HG02588 (cell line): ENCODE data around the gene ZFYVE1.
A peak's percentile ranks its signal among the peaks of the same experiment; 100 is the strongest.
"Not testable (repeated sequence)": the region's sequence is repeated elsewhere in the genome, so short reads cannot be mapped to it uniquely, and the experiment has no call there.

Experiments
- ATAC-seq: cut with Tn5 transposase; IDR thresholded peaks from one replicate; pipeline ENCODE4 v1.9.1; 2021; ENCODE audit warnings: mild to moderate bottlenecking, moderate library complexity; ENCODE audit not compliant: unreplicated experiment

ZFYVE1 gene, protein sequence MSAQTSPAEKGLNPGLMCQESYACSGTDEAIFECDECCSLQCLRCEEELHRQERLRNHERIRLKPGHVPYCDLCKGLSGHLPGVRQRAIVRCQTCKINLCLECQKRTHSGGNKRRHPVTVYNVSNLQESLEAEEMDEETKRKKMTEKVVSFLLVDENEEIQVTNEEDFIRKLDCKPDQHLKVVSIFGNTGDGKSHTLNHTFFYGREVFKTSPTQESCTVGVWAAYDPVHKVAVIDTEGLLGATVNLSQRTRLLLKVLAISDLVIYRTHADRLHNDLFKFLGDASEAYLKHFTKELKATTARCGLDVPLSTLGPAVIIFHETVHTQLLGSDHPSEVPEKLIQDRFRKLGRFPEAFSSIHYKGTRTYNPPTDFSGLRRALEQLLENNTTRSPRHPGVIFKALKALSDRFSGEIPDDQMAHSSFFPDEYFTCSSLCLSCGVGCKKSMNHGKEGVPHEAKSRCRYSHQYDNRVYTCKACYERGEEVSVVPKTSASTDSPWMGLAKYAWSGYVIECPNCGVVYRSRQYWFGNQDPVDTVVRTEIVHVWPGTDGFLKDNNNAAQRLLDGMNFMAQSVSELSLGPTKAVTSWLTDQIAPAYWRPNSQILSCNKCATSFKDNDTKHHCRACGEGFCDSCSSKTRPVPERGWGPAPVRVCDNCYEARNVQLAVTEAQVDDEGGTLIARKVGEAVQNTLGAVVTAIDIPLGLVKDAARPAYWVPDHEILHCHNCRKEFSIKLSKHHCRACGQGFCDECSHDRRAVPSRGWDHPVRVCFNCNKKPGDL

DNA sequence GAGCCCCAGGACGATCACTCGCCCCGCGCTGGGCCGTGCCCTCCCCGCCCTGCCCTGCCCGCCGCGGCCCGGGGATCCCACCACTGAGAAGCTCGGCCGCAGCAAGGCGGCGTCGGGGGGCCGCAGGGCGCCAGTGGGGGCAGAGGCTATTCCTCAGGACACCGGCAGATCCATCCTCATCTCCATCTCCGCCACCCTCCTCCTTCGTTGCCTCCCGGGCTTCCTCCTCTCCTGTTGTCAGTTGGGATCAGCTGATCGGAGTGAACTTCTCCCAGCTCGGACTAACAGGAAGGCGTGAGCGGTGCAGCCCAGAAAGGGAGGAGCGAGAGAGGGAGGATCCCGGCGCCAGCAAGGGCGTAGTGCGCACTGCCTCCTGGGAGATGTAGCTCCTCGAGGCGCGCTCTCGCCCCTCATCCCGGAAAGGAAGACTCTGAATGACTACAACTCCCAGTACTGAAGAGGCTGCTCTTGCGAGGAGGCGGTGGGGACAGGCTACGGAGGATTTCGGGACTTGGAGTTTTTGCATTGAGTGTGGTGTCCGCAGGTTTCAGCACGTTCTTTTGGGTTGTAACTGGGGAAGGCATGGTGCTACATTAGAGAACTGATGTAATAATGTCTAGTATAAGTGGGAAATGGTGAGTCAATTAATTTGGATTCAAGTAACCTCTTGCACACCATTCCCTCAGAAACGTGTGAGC is at the start of gene ZFYVE1:
TSS of gene ZFYVE1 (minus strand) at position 262 of the 698 bp plus-strand sequence. CDS start 2,598 bp downstream, outside the sequence.
- ATAC-seq: peak; percentile 96

DNA sequence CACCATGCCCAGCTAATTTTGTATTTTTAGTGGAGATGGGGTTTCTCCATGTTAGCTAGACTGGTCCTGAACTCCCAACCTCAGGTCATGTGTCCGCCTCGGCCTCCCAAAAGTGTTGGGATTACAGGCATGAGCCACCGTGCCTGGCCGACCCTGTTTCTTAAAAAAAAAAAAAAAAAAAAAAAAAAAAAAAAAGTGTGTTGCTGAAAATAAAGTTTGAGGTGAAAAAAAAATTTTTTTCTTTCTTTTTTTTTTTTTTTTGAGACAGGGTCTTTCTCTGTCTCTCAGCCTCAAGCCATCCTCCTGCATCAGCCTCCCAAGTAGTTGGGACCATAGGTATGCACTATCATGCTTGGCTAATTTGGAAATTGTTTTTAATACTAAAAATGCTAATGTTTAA is 42.7 kb upstream of the ZFYVE1 start:
- no peak for ATAC-seq

GRCh38 chr14:73058922-73059673 is 32.2 kb upstream of the ZFYVE1 start:
- peak; percentile 4 for ATAC-seq

DNA sequence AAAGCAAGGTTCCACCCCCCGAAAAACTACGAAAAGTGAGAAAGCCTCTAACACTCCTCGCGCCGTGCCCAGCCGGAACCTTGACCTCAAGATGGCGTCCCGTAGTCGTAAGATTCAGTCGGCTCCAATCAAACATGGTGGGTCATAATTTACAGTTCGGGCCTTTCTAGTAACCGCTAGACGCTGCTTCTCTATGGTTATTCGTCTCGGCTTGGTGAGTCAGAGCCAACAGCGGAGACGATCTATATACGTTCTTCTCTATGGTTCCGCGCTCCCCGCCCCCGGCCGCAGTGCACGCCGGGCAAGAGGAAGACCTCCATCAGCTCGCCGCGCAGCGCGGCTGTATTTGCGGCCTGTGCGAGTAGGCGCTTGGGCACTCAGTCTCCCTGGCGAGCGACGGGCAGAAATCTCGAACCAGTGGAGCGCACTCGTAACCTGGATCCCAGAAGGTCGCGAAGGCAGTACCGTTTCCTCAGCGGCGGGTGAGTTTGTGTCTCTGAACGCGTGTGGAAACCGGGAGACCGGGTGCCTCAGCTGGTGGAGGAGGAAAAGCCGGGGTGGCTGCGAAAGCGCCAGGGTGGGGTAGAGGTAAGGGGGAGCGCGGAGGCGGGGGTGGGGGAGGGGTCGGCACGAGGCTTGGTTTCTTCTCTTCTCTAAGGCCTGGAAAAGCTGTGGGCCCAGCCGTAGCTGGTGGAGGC is 31.5 kb upstream of the ZFYVE1 start, which contains the start of gene RBM25:
TSS of gene RBM25 (plus strand) at position 311 of the 698 bp plus-strand sequence. CDS start 13,108 bp downstream, outside the sequence.
- ATAC-seq: peak; percentile 89

DNA sequence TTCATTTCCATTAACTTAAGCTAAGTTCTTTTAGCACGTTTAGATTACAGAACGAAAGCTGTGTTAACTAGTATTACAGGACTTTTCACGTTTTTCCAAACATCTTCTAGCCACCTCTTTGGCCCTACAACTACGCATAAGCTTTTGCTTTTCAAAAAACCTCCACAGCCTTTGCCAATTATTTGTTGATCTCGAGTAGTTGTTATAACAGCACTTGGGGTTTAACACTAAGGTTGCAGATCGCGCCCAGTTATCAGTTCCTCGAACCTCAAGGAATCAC is 31.0 kb upstream of the ZFYVE1 start:
- ATAC-seq: no peak

DNA sequence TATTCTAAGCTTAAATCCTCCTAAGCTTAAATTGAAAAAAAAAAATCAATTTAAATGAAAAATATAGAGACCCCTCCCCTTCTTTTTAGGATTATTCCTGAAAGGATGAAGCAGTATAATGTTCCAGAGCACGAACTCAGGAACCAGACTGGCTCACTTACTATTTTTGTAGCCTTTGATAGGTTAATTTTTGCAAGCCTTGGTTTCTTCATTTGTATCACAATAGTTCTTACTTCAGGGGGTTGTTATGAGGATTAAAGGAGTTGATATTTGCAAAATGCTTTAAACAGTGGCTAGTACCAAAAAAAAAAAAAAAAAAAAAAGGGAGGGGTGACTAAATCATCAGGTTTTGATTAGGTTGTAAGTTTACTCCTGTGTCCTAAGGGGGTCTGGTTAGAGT is 28.3 kb upstream of the ZFYVE1 start:
- ATAC-seq: no peak

DNA sequence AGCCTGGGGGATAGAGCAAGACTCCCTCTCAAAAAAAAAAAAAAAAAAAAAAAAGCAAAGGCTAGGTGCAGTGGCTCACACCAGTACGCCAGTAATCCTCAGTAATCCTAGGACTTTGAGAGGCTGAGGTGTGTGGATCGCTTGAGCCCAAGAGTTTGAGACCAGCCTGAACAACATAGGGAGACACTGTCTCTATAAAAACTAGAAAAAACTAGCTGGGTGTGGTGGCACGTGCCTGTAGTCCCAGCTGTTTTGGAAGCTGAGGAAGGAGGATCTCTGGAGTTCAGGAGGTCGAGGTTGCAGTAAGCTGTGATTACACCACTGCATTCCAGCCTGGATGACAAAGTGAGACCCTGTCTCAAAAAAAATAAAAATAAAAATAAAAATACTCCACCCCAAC is 22.5 kb upstream of the ZFYVE1 start:
- ATAC-seq: no peak

DNA sequence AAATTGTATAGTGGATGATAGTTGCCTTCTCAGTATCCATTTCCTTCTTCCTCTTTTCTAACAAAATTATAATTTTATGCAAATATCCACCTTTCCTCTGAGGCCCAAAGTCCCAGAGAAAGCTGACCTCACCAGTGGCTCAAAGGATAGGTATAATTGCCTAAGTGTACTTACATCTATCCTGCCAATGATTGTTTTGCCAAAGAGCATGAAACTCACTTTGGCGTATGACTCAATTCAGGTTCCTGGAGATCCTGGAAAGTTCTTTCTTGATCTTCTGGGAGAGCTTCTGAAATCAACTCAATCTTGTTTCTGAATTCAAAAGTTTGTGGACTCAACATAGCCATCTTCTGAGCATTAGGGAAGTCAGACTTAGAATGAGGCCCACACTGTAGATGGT is 20.9 kb upstream of the ZFYVE1 start:
- no peak for ATAC-seq

GRCh38 chr14:73036706-73037450 is 10.0 kb upstream of the ZFYVE1 start:
- not testable (repeated sequence) for ATAC-seq

DNA sequence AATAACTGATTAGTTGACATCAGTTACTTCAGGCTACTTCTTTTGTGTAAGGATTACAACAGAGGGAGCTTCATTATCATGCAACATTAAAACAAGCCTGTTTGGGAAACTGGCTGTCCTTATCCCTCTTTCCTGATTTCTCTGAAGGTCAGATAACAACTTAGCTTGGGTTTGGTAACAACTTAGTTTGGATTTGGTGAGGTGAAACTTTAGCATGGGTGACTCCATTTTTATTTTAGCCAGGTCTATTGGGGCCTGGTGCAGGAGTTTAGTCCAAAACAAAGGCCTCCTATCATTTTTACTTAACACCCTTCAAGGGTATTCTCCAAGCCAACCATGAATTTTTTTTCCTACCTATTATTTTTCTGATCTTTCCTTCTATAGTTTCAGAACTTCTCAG is 1.1 kb upstream of the ZFYVE1 start:
- no peak for ATAC-seq

DNA sequence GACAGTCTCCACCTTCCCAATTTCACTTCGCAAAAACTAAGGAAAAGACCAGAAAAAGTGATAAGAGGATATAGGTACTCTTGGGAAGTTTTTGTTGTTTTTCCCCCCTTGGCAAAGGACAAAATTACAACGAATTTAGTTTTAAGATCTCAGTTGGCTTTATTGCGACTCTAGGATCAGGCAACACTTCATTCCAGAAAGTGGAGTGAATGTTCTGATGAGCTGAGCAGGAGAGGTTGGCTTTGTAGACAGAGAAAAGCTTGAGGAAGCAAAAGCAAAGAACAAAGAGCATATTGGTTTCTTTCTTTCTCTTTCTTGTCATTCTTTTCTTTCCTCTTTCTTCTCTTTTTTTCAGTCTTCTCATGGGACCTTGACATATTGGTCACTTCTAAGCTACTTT is 640 bp upstream of the ZFYVE1 start:
- no peak for ATAC-seq

GRCh38 chr14:73026243-73026844 is 562 bp downstream of the ZFYVE1 start:
- ATAC-seq: no peak

DNA sequence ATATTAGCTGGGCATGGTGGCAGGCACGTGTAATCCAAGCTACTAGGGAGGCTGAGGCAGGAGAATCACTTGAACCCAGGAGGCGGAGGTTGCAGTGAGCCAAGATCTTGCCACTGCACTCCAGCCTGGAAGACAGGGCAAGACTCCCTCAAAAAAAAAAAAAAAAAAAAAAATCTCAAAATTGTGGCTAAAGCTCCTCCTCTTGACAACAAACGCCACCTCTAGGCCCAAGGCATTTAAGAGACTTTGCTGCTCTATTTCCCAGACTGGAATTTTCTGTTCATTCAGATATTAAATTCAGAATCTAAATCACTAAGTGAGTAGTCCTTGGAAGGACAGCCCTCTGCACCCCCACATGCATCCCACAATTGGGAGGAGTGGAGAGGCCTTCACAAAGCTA is 1.4 kb downstream of the ZFYVE1 start:
- ATAC-seq: no peak

GRCh38 chr14:73022051-73022450 is 4.9 kb downstream of the ZFYVE1 start:
- ATAC-seq: no peak

- ATAC-seq: not testable (repeated sequence)
Measured at GRCh38 chr14:73016011-73016410, 10.9 kb downstream of the ZFYVE1 start.

GRCh38 chr14:73015552-73015951 is 11.4 kb downstream of the ZFYVE1 start:
- ATAC-seq: not testable (repeated sequence)

DNA sequence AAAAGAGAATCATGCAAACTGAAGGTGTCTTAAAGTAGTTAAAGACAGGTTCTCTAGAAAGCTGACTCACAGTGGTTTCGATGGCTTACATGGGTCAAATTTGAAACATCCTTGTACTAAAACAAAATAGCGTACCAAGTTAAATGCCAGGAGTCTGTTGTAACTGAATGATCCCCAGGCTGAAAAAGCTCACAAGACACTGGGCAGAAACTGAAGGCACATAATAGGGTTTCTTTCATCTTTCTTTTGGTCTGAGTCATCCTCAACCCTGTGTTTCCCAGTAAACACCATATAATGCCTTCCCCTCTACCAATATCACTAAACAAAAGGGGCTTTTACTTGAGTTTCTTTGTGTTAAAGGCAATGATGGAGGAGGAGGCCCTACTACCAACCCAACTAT is 12.8 kb downstream of the ZFYVE1 start:
- peak; percentile 49 for ATAC-seq

DNA sequence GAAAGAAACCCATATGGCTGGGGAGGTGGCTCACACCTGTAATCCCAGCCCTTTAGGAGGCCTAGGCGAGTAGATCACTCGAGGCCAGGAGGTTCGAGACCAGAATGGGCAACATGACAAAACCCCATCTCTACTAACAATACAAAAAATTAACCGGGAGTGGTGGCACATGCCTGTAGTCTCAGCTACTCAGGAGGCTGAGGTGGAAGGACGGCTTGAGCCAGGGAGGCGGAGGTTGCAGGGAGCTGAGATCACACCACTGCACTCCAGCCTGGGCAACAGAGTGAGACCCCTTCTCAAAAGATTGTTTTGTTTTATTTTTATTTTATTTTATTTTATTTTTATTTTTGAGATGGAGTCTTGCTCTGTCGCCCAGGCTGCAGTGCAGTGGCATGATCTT is 15.7 kb downstream of the ZFYVE1 start:
- ATAC-seq: not testable (repeated sequence)

DNA sequence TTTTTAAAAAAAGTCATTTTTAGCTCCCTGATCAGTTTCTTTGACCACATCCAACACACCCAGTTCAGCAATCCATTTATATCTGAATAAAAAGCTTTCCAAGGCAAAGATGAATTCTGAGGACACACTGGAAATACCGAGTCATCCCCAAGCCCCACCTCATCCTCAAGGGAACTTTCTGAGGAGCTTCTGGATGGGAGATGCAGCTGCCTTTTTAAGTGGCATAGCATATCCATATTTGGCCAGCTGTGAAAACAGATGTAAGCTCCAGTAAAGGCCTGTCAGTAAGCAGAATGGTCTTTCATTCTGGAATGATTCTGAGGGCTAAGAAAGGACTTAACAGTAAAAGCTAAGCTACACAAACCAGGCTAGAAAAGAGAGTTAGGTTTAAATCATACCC is 18.4 kb downstream of the ZFYVE1 start:
- ATAC-seq: no peak
